Neuronal stem cell (in vitro differentiated cells): ENCODE measurements around the gene CD52.

Experiments
- DNase-seq: peaks from one replicate; pipeline ENCODE4 v3.0.0-alpha.2; 2013; ENCODE audit warnings: low spot score
- H2AFZ ChIP-seq: one replicate; pipeline ENCODE4 v1.6.1; 2013; ENCODE audit warnings: mild to moderate bottlenecking, low read length, inconsistent platforms
- H2AK5ac ChIP-seq: 2 replicates; pipeline ENCODE4 v1.6.1; 2013; ENCODE audit warnings: low read depth, mild to moderate bottlenecking, inconsistent platforms, low read length, moderate library complexity, mixed read lengths
- H2BK120ac ChIP-seq: 2 replicates; pipeline ENCODE4 v1.6.1; 2013; ENCODE audit warnings: low read depth, mild to moderate bottlenecking, inconsistent platforms, low read length, moderate library complexity, mixed read lengths
- H2BK12ac ChIP-seq: one replicate; pipeline ENCODE4 v1.6.1; 2013; ENCODE audit warnings: low read length, inconsistent platforms
- H2BK15ac ChIP-seq: 2 replicates; pipeline ENCODE4 v1.6.1; 2013; ENCODE audit warnings: mild to moderate bottlenecking, low read length, inconsistent platforms, mixed read lengths
- H2BK5ac ChIP-seq: one replicate; pipeline ENCODE4 v1.6.1; 2013; ENCODE audit warnings: inconsistent platforms, mild to moderate bottlenecking, low read length, moderate library complexity
- H3K14ac ChIP-seq: one replicate; pipeline ENCODE4 v1.6.1; 2013; ENCODE audit warnings: low read length, inconsistent platforms
- H3K18ac ChIP-seq: 2 replicates; pipeline ENCODE4 v1.6.1; 2013; ENCODE audit warnings: low read length, inconsistent platforms
- H3K23ac ChIP-seq: 2 replicates; pipeline ENCODE4 v1.6.1; 2013; ENCODE audit warnings: low read depth, mild to moderate bottlenecking, mixed read lengths, low read length, inconsistent platforms; ENCODE audit not compliant: poor library complexity
- H3K27ac ChIP-seq: replicated peaks from 3 replicates; pipeline ENCODE4 v1.5.1; 2013; ENCODE audit warnings: low read length, inconsistent platforms
- H3K27me3 ChIP-seq, 3 experiments: 2 replicates each; pipeline ENCODE4 v1.6.1; 2013; ENCODE audit warnings: low read length in 3 of 3, mild to moderate bottlenecking in 2 of 3, inconsistent platforms in 1 of 3, low read depth in 1 of 3, mixed read lengths in 1 of 3, moderate library complexity in 1 of 3; ENCODE audit not compliant: control insufficient read depth in 3 of 3, insufficient read depth in 3 of 3
- H3K36me3 ChIP-seq, 2 donors: replicated peaks in 1 of 2; 2 replicates each; pipeline ENCODE4 v1.6.1; 2013; ENCODE audit warnings: low read length in 2 of 2; ENCODE audit not compliant: control insufficient read depth in 2 of 2, insufficient read depth in 2 of 2
- H3K4ac ChIP-seq: 2 replicates; pipeline ENCODE4 v1.6.1; 2013; ENCODE audit warnings: inconsistent platforms, mild to moderate bottlenecking, low read length, moderate library complexity
- H3K4me1 ChIP-seq, 2 donors: 1 replicate in 1 of 2; 2 replicates in 1 of 2; pipeline ENCODE4 v1.6.1; 2013; ENCODE audit warnings: low read length in 2 of 2, low read depth in 1 of 2; ENCODE audit not compliant: control insufficient read depth in 2 of 2, insufficient read depth in 1 of 2
- H3K4me2 ChIP-seq: one replicate; pipeline ENCODE4 v1.6.1; 2013; ENCODE audit warnings: mild to moderate bottlenecking, low read length, inconsistent platforms; ENCODE audit not compliant: insufficient read depth, poor library complexity, severe bottlenecking
- H3K4me3 ChIP-seq, 2 donors: 2 replicates each; pipeline ENCODE4 v1.5.1; 2013; ENCODE audit warnings: low read length in 2 of 2, mild to moderate bottlenecking in 2 of 2, inconsistent platforms in 1 of 2, moderate library complexity in 1 of 2
- H3K79me1 ChIP-seq: one replicate; pipeline ENCODE4 v1.6.1; 2013; ENCODE audit warnings: low read depth, mild to moderate bottlenecking, inconsistent platforms, low read length, moderate library complexity
- H3K9ac ChIP-seq: one replicate; pipeline ENCODE4 v1.6.1; 2013; ENCODE audit warnings: mild to moderate bottlenecking, low read depth, low read length, inconsistent platforms; ENCODE audit not compliant: poor library complexity
- H3K9me3 ChIP-seq, 2 donors: replicated peaks in 1 of 2; 2 replicates each; pipeline versions ENCODE3 to v1.6.1; 2013; ENCODE audit warnings: low read length in 2 of 2, mild to moderate bottlenecking in 2 of 2, inconsistent platforms in 1 of 2, low read depth in 1 of 2, mixed read lengths in 1 of 2, moderate library complexity in 1 of 2; ENCODE audit not compliant: control insufficient read depth in 2 of 2, insufficient read depth in 1 of 2
- H4K8ac ChIP-seq: one replicate; pipeline ENCODE4 v1.6.1; 2013; ENCODE audit warnings: low read depth, mild to moderate bottlenecking, inconsistent platforms, low read length, moderate library complexity
- H4K91ac ChIP-seq: one replicate; pipeline ENCODE4 v1.6.1; 2013; ENCODE audit warnings: low read length, low read depth, mild to moderate bottlenecking, inconsistent platforms; ENCODE audit not compliant: poor library complexity
- WGBS, 2 donors: extraction: QIAGEN DNeasy Blood & Tissue Kit; methylation state at CpG; one replicate each; pipeline ENCODE4 v1.1.7; 2013; ENCODE audit warnings: missing lambda C conversion rate in 2 of 2, mixed read lengths in 1 of 2; ENCODE audit not compliant: insufficient read length in 2 of 2, insufficient replicate concordance in 1 of 2; ENCODE audit errors: extremely low coverage in 2 of 2; 5-methylcytosine and 5-hydroxymethylcytosine counted together

CD52 gene

DNA sequence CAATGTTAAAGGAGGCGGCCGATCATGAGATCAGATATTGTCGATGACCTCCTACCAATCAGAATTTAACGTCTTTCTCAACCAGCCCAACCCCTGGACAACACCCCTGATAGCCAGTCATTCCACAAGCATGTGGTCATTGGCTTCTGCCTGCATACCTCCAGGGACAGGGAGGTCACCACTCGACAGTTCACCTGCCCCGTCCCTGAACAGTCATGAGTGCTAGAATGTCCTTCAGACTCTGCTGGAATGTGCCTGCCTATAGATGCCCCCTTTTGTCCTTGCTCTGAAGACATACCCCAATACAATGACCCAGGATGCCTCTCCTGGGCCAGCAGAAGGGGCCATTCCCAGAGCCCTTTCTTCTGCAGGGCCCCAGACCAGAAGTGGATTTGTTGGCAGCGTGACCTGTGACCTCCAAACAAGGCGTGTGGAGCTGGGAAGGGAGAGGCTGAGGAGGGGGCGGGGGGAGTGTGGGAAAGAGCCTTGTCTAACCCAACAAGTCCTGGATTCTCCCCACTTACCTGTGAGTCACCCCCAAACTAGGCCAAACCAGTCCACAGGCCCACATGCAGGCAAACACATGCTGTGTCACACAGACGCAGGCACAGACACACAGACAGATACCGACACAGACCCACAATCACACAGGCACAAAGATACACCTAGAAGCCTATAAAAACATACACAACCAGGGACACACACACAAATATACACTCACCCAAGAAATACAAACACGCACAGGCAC lies 34.0 kb downstream of the CD52 start:
- no peak overlapping the region for H3K14ac ChIP-seq
- H3K36me3 ChIP-seq: peaks cover 0 to 2% of the 10 kb centered on the region in 2 donors
- H3K4me1 ChIP-seq: peaks cover 50 to 58% of the 10 kb centered on the region in 2 donors
- no peak overlapping the region for H2BK15ac ChIP-seq
- WGBS, 2 donors: no CpG with 5 or more reads among the region's 12 CpGs
- H3K27me3 ChIP-seq: no peaks in the 10 kb centered on the region
- peak; percentile 49 for DNase-seq
- H3K4ac ChIP-seq: no peak overlapping the region
- no peaks in the 10 kb centered on the region for H3K79me1 ChIP-seq
- H2BK5ac ChIP-seq: peak overlapping the region; percentile 0
- no peak overlapping the region for H2BK12ac ChIP-seq
- no peak overlapping the region for H4K8ac ChIP-seq
- no peaks in the 10 kb centered on the region for H3K9me3 ChIP-seq
- H2AFZ ChIP-seq: no peak overlapping the region
- H3K23ac ChIP-seq: no peak overlapping the region
- H2BK120ac ChIP-seq: no peak overlapping the region
- H3K4me3 ChIP-seq: no peak overlapping the region
- H4K91ac ChIP-seq: no peak overlapping the region
- no peak overlapping the region for H3K4me2 ChIP-seq
- peak overlapping the region; percentile 79 for H3K18ac ChIP-seq
- H2AK5ac ChIP-seq: peak overlapping the region; percentile 0
- peak overlapping the region; percentile 83 for H3K27ac ChIP-seq
- no peak overlapping the region for H3K9ac ChIP-seq

DNA sequence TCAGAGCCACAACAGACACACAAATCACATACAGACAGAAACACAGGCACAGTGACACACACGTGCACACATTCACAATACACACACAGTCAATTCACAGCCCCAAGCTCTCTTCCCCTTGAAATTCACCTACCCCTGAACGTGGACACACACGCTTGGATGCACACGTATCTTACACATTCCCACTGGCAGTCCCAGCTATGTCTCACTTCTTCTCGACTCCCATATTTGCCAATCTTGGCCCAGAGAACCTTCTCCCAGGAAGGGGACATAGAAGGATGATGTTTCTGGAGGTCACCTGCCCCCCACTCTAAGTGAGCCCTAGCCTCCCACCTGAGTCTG lies 34.6 kb downstream of the CD52 start:
- Histone ChIP-seq H3K4me2 (no peak overlapping the region), H3K36me3 (peaks cover 0 to 2% of the 10 kb centered on the region in 2 donors), H3K14ac (no peak overlapping the region), H3K9ac (no peak overlapping the region), H3K27ac (peak overlapping the region; percentile 67), H3K4ac (no peak overlapping the region), H3K18ac (peak overlapping the region; percentile 13), H2AK5ac (peak overlapping the region; percentile 0), H3K4me1 (peaks cover 51 to 62% of the 10 kb centered on the region in 2 donors), H3K79me1 (no peaks in the 10 kb centered on the region), H2BK5ac (peak overlapping the region; percentile 0), H4K91ac (no peak overlapping the region), H3K23ac (no peak overlapping the region), H2BK12ac (no peak overlapping the region), H2BK15ac (no peak overlapping the region), H3K4me3 (no peak overlapping the region), H2BK120ac (no peak overlapping the region), H3K27me3 (no peaks in the 10 kb centered on the region), H3K9me3 (no peaks in the 10 kb centered on the region), H2AFZ (no peak overlapping the region), H4K8ac (no peak overlapping the region)
- WGBS, 2 donors: no CpG with 5 or more reads among the region's 5 CpGs
- no peak for DNase-seq

DNA sequence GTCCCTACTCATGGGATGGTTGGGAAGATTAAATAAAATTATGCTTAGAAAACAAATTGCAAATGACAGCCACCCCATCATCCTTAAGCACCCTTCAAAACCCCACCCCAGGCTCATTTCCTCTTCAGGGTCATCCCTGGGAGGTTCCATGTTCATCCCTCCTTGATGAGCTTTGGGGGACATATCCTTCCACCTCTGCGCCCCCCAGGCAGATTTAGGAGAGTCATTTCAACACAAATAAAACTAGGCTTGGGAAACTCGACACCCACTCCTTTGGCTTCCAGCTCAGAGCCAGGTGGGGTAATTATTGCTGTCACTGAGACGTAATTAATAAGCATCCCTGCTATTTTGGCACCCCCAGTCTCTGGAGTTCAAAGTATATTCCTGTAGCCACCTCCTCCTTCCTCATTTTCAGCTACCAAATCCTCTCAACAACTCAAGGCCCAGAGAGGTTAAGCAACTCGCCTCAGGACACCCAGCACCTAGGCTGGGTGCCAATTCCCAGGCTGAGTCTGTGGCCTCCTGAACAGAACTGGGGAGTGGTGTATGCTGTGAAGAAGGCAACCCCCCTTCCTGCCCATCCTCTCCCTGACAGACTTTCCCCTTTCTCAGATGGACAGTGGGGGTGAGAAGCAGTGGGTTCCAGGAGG lies 35.6 kb downstream of the CD52 start:
- Histone ChIP-seq H3K14ac (no peak overlapping the region), H2AFZ (no peak overlapping the region), H3K23ac (no peak overlapping the region), H3K4me1 (peaks cover 51 to 62% of the 10 kb centered on the region in 2 donors), H2BK12ac (peak overlapping the region; percentile 18), H2BK15ac (peak overlapping the region; percentile 65), H3K79me1 (no peaks in the 10 kb centered on the region), H3K27me3 (no peaks in the 10 kb centered on the region), H3K18ac (peak overlapping the region; percentile 92), H3K4me3 (no peak overlapping the region), H3K9ac (peak overlapping the region; percentile 24), H3K4ac (peak overlapping the region; percentile 13), H3K4me2 (no peak overlapping the region), H2BK5ac (peak overlapping the region; percentile 27), H3K36me3 (no peaks in the 10 kb centered on the region), H2BK120ac (peak overlapping the region; percentile 74), H2AK5ac (peak overlapping the region; percentile 61), H4K91ac (no peak overlapping the region), H3K9me3 (no peaks in the 10 kb centered on the region), H4K8ac (no peak overlapping the region), H3K27ac (no peak overlapping the region)
- no CpG with 5 or more reads among the region's 4 CpGs for WGBS, 2 donors
- no peak for DNase-seq
